NCI-H1105 (cell line): ENCODE results near the gene GIPC2.
"Not testable (repeated sequence)": the region's sequence is repeated elsewhere in the genome, so short reads cannot be mapped to it uniquely, and the experiment has no call there.

ENCODE experiments used
- DNase-seq: peaks from one replicate; lab custom pipeline; 2025; lab: John Stamatoyannopoulos, UW

The GIPC2 gene

GRCh38 chr1:78036450-78036849 is 9.3 kb upstream of the GIPC2 start:
- no peak for DNase-seq

DNA sequence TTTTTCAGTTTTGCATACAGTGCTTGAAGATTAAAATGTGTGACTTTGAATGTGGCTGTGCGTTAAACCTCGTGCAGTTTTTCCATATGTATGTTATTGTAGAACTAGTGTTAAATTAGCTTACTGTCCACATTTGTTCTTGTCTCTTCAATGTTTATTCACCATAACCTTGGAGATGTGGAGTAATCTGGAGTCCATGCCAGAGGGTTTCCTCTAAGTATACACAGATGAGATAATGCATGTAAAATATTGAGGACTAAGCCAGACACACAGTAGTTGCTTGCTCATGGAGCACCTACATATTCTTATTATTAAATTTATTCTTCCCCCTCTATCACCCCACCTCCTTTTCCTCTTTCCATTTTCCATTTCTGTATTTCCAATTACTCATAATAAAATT is 7.7 kb upstream of the GIPC2 start:
- DNase-seq = no peak

GRCh38 chr1:78038491-78038939 is 7.3 kb upstream of the GIPC2 start:
- DNase-seq = no peak

DNA sequence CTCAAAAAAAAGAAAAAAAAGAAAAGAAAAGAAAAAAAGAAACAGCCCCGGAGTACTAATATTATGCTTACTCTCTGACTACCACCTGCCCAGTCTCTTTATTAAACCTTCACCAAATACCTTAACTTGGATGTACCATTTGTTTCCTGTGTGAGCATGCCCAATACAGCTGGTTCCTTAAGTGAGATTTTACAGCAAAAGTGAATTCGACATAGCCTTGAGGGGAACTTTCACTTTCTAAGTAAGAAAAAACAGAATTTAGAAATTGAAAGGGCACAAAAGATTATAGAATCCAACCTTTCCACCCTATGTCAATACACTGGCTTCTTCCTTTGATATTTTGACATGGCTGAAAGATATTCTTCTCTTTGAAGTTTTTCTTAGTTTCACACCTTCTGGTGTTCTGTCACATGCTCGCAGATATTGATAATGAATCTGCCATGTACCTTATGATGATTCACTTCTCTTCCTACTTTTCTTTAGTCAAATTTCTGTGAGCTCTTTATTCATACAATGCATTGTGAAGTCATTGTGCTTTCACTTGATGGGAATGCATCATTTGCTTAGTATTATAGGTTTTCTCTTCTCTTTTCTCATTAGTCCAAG is 5.2 kb upstream of the GIPC2 start:
- no peak for DNase-seq

DNA sequence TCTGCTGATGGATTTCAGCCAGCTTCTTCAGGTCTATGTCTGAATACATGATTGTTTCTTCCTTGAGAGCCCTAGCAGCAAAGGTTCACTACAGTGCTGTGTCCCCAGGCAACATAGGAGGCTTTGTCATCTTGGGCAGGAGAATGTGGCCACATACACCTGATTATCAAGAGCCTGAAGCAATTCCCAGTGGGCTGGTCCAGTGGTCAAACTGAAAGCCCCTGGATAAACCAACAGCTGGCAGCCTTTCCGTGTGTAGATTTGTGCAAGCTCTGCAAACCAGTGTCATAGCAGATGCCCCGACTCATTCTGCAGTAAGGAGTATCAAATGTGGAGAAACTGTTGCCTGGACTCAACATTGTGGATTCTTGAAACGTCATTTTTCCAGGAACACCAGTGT is 2.3 kb upstream of the GIPC2 start:
- DNase-seq = no peak

DNA sequence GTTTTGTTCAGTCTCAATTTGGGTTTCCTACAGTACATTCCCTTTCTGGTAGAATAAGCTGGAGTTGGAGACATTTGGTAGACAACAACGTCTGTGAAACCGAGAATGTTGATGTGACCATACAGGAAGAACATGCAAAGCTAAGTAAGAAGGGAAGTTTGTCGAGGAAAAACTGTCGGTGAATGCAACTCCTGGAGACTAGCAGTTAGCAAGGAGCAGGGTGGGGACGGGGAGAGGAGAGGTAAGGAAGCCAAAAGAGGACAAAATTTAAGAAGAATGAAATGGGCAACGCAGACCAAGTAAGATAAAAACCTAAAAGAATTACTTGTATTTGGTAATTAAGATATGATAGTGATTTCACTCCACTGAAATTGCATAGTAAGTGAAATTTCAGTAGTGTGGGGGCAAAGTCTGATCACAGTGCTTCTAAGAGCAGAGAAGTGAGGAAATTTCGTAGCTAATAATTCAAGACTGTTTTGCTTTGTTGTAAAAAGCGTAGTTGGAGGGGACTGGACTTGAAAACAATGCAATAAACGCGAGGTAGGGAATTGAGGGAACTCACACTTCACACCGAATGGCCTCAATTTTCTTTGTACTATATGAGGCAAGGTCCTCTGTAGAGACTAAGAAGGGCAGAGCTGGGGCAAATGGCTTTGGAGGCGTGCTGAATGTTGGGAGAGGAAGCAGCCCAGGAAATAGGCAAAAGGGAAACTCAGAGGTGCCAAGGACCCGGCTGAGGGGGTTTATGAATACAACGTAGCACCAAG is 787 bp upstream of the GIPC2 start:
- DNase-seq = no peak

GRCh38 chr1:78045563-78045925 is 222 bp upstream of the GIPC2 start:
- no peak for DNase-seq

DNA sequence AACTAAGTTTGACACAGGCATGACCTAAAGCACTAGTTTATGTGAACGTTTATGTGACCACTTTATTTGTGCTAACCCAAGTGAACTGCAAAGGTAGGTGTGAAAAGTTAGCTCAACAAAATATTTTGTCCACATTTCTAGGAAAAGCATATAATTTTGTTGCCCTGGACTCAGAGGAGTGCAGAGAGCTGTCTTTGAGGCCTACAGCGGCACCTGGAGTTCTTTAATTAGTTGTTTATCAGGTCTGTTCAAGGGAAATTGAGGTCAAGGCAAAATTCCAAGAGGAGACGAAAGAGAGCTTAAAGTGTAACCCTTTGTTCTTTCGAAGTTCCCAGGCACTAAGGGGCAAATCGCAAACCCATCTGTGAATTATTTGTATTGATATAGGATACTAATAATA is 1.3 kb downstream of the GIPC2 start:
- DNase-seq = no peak

GRCh38 chr1:78047631-78048030 is 1.9 kb downstream of the GIPC2 start:
- no peak for DNase-seq

DNA sequence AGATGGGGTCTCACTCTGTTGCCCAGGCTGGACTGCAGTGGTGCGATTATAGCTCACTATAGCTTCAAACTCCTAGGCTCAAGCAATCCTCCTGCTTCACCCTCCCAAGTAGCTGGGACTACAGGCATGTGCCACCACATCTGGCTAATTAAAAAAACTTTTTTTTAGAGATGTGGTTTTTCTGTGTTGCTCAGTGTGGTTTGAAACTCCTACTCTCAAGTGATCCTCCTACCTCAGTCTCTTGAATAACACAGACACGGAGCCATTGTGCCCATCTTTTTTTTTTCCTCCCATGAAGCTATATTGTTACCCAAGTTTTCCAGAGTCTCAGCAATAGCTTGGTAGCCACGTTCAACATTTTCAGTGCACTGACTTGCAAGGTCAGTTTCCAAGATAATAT is 2.7 kb downstream of the GIPC2 start:
- DNase-seq = no peak

DNA sequence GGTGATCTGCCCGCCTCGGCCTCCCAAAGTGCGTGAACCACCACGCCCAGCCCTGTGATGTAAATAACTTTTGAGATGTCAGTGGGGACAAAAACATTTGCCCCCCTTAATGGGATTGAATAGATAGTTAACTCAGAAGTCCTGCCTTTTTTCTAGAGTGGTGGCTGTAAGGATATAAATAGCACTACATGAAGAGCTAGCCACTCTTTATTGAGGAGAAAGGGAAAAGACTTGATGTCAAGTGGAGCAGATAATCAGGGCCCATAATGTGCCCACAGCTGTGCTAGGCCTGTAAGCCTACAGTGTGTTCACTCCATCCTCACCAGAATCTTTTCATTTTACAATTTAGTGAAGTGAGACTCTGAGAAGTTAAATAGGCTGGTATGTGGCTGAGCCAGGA is 3.6 kb downstream of the GIPC2 start:
- no peak for DNase-seq

- DNase-seq = no peak
Measured at GRCh38 chr1:78051005-78051404, 5.2 kb downstream of the GIPC2 start.

DNA sequence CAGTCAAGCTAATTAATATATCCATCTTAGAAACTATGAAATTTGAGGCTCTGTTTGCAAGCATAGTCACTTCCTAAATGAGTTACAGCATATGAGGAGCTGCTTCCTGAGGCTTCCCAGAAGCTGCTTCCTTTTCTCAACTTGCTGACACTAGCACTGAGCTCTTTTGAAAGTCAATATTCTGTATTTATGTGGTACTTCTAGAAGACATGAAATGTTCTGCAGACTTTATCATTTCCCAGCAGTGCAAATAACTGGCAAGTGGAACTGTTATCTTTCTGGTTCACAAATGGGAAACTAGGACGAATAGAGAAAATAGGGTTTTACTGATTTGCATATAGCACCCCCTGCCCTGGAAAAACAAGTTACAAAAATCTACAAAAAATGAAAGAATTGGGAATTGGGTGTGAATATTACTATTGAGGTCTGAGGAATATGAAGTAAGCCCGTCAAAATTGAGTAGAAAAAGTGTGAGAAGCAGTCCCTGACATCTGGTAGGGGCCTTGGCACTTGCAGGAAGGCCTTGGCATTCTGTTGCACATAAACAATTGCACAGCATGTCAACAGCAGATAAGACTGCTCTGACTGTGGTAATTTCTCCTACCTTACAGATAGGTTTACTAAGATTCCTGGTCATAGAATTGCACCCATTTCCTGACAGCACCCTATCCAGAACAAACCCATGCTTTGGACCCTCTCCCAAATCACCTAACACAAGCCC is 7.1 kb downstream of the GIPC2 start:
- DNase-seq = no peak

DNA sequence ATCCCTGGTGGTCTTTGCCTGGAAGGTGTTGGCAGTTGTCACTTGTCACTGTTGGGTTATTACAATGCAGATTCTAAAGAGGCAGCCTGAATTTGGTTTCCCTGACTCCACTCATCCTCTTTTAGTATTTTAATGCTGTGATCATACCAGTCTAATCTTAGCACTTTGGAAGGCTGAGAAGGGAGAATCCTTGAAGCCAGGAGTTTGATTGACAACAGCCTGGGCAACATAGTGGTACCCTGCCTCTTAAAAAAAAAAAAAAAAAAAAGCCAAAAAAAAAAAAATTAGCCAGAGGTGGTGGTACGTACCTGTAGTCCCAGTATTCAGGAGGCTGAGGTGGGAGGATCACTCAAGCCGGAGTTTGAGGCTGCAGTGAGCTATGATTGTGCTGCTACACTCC is 7.7 kb downstream of the GIPC2 start:
- DNase-seq = no peak

- no peak for DNase-seq
Measured at GRCh38 chr1:78054559-78054958, 8.8 kb downstream of the GIPC2 start.

- DNase-seq = no peak
Measured at GRCh38 chr1:78054972-78055371, 9.2 kb downstream of the GIPC2 start.

DNA sequence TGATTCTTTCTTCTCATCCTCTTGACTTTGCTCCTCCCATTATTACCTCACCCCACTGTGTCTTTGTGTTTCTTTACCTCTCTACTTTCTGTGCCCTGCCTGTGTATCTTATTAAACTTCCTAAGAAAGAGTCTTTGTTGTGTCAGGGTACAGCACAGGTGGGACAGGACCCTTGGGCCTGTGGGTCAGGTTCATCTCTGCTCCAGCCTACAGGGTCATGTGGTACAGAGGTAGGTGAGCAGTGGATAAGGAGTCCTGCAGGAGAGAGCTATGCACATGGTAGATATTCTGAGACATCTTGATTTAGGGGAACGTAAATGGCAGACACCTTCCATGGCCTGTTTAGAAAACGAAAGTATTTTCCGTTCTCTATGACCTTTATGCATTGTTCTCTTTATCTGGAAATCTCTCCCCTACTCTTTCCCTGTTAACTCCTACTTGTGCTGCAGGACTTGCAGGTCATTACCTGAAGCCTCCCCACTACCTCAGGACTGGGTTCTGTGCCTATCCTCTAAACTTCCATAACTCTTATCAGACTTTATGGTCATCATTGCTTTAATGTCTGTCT is 9.9 kb downstream of the GIPC2 start:
- DNase-seq = no peak

DNA sequence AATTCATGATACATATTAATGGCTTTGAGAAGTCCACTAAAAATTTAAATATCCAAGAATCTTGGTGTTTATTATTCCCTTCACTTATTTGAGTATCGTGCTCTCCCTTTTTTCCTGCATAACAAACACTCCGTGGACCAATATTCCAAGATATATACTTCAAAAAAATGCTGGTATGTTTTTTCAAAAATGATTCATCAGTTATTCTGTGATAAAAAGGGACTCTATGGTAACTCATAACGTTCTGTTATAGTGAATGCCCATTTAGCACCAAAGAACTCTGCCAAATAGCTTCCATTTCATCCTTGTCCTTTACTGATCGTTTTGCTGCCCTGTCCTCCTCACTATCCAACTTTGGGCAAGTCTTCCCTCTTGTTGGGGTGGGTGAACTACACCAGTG is 12.9 kb downstream of the GIPC2 start:
- DNase-seq = no peak

DNA sequence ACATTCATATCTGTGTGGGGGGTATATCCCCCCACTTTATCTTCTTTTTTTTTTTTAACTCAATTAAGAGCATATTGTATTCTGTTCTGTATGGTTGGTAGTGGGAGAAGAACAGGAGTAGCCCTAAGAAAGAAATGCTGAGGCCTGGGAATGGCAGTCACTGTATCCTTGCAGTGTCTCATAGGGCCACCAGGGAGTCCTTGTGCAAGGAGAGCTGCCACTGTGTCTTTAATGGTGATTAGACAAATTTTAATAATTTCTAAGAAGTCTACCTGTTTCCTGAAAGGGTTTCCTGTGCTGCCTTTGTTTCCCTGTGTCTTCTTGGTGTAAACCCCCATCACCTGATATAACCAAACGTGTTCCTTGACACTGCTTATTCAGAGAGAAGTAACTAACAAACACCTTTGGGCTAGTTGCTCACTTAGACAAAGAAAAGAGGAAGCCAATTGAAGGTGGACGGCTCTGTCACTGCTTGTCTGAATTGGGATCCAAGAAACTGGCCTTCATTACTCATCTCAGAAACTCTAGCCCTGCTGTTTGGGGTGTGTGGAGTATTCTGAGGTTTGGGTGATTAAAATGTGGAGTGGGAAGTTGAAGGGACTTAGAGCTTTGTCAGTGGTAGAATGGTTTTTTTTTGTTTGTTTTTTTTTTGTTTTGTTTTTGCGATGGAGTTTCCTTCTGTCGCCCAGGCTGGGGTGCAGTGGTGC is 15.2 kb downstream of the GIPC2 start:
- DNase-seq = no peak

- DNase-seq = no peak
Measured at GRCh38 chr1:78061825-78062523, 16.2 kb downstream of the GIPC2 start.

- not testable (repeated sequence) for DNase-seq
Measured at GRCh38 chr1:78064886-78065285, 19.1 kb downstream of the GIPC2 start.
